Measurements from ENCODE around the gene LRRC42.
"Not testable (repeated sequence)": the region's sequence is repeated elsewhere in the genome, so short reads cannot be mapped to it uniquely, and the experiment has no call there.

Gene LRRC42

GRCh38 chr1:53967409-53968124, 21.4 kb downstream of the LRRC42 start:
- no peak for DNase-seq (ENCODE audit: low read depth, low spot score)

GRCh38 chr1:53968125-53968513, 22.0 kb downstream of the LRRC42 start:
- DNase-seq (ENCODE audit: low read depth, low spot score), result no peak

GRCh38 chr1:53969323-53969722, 23.2 kb downstream of the LRRC42 start:
- not testable (repeated sequence) for DNase-seq (ENCODE audit: low read depth, low spot score)

GRCh38 chr1:53971718-53972117, 25.6 kb downstream of the LRRC42 start:
- DNase-seq (ENCODE audit: low read depth, low spot score), result no peak

GRCh38 chr1:53975861-53976260, 29.7 kb downstream of the LRRC42 start:
- no peak for DNase-seq (ENCODE audit: low read depth, low spot score)

- DNase-seq (ENCODE audit: low read depth, low spot score), result no peak
Observed at GRCh38 chr1:53979712-53980450, 33.7 kb downstream of the LRRC42 start.

GRCh38 chr1:53981220-53981619, 35.1 kb downstream of the LRRC42 start:
- no peak for DNase-seq (ENCODE audit: low read depth, low spot score)

GRCh38 chr1:53982034-53982762, 36.0 kb downstream of the LRRC42 start:
- DNase-seq (ENCODE audit: low read depth, low spot score), result no peak

GRCh38 chr1:53982763-53983104, 36.6 kb downstream of the LRRC42 start:
- DNase-seq (ENCODE audit: low read depth, low spot score), result no peak

- DNase-seq (ENCODE audit: low read depth, low spot score), result no peak
Observed at GRCh38 chr1:53984726-53985125, 38.6 kb downstream of the LRRC42 start.

GRCh38 chr1:53986458-53986857, 40.3 kb downstream of the LRRC42 start:
- no peak for DNase-seq (ENCODE audit: low read depth, low spot score)

- DNase-seq (ENCODE audit: low read depth, low spot score), result no peak
Observed at GRCh38 chr1:53987880-53988279, 41.7 kb downstream of the LRRC42 start.

- DNase-seq (ENCODE audit: low read depth, low spot score), result no peak
Observed at GRCh38 chr1:53992085-53992874, 46.1 kb downstream of the LRRC42 start.

- not testable (repeated sequence) for DNase-seq (ENCODE audit: low read depth, low spot score)
Observed at GRCh38 chr1:53994516-53994915, 48.4 kb downstream of the LRRC42 start.

GRCh38 chr1:53995683-53996082, 49.5 kb downstream of the LRRC42 start:
- DNase-seq (ENCODE audit: low read depth, low spot score), result no peak

- DNase-seq (ENCODE audit: low read depth, low spot score), result no peak
Observed at GRCh38 chr1:53998223-53998622, 52.1 kb downstream of the LRRC42 start.

- no peak for DNase-seq (ENCODE audit: low read depth, low spot score)
Observed at GRCh38 chr1:53999920-54000319, 53.8 kb downstream of the LRRC42 start.

- no peak for DNase-seq (ENCODE audit: low read depth, low spot score)
Observed at GRCh38 chr1:54001591-54001990, 55.4 kb downstream of the LRRC42 start.

- DNase-seq (ENCODE audit: low read depth, low spot score), result no peak
Observed at GRCh38 chr1:54002544-54003248, 56.5 kb downstream of the LRRC42 start.

- no peak for DNase-seq (ENCODE audit: low read depth, low spot score)
Observed at GRCh38 chr1:54003249-54003646, 57.1 kb downstream of the LRRC42 start.
